ENCODE results near the gene TRO. TPM values are rescaled to one million over a fixed set of nuclear protein-coding genes. Genes with fewer than 3 reads are reported as not detected.

TRO gene
- total and polyA plus RNA-seq, 2 experiments from 2014 or later = 111 to 140 TPM

DNA sequence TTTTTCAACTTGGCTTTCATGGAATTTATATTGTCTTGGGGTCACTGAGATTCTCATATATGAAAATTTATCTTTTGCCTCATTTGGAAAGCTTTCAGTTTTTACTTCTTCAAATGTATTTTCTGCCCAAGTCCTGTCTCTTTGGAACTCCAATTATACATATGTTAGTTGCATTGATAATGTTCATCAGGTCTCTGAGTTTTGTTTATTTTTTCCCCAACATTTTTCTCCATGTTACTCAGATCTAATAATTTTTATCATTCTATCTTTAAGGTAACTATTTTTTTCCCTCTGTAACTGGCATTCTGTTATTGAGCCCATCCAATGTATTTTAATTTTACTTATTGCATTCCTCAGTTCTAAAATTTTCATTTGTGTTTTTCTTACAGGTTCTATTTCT lies 10.7 kb upstream of the TRO start:
- TF ChIP-seq, protein P1, sequence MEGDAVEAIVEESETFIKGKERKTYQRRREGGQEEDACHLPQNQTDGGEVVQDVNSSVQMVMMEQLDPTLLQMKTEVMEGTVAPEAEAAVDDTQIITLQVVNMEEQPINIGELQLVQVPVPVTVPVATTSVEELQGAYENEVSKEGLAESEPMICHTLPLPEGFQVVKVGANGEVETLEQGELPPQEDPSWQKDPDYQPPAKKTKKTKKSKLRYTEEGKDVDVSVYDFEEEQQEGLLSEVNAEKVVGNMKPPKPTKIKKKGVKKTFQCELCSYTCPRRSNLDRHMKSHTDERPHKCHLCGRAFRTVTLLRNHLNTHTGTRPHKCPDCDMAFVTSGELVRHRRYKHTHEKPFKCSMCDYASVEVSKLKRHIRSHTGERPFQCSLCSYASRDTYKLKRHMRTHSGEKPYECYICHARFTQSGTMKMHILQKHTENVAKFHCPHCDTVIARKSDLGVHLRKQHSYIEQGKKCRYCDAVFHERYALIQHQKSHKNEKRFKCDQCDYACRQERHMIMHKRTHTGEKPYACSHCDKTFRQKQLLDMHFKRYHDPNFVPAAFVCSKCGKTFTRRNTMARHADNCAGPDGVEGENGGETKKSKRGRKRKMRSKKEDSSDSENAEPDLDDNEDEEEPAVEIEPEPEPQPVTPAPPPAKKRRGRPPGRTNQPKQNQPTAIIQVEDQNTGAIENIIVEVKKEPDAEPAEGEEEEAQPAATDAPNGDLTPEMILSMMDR (IDR thresholded peaks at IDR 0.05; ENCODE audit: low read depth, low read length) = no peak
- Histone ChIP-seq H3K4me1 (ENCODE audit: low read depth) (no peaks in the 10 kb centered on the region), H3K9me3 (ENCODE audit: low read depth) (no peaks in the 10 kb centered on the region)

DNA sequence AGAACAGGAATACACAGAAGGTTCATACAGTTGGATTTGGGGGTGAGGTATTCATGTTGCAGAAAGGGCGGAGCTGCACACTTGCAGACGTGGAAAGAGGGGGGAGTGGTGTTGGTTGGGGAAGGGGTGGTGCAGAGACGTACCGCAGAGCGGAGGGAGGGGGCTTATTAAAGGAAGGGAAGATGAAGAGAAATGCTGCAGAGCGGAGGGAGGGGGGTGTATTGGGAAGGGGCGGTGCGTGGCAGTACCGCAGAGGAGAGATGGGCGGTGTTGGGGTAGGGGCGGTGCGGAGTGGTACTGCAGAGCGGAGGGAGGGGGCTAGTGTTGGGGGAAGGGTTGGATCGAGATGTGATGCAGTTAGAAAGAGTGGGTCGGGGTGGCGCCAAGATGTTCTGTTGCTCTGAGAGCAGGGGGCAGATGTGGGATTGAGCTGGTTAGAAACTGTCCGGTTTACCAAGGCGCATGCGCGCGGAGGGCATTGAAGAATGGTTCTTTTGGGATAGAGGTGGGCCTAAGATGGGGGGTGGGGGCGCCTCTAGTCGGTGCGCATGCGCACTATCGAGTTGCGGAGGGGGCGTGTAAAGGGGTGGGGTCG lies 900 bp downstream of the TRO start:
- peaks cover 3% of the 10 kb centered on the region for H3K36me3 ChIP-seq
- H3K27me3 ChIP-seq = no peaks in the 10 kb centered on the region
- H3K4me1 ChIP-seq (ENCODE audit: low read depth) = no peaks in the 10 kb centered on the region
- peak overlapping the region; percentile 34 for H3K27ac ChIP-seq
- H3K4me3 ChIP-seq = peak overlapping the region; percentile 78
- H3K9me3 ChIP-seq (ENCODE audit: low read depth) = no peaks in the 10 kb centered on the region
- DNase-seq (ENCODE audit: low read depth in 1 of 2, low spot score in 1 of 2) = peak; percentile 75 to 88
- TF ChIP-seq, protein P1 (IDR thresholded peaks at IDR 0.05; ENCODE audit: low read depth, low read length) = no peak

More for the DNA sequence above, 10.7 kb upstream of the TRO start:
- Histone ChIP-seq H3K4me3 (no peak overlapping the region), H3K27me3 (no peaks in the 10 kb centered on the region), H3K36me3 (no peaks in the 10 kb centered on the region), H3K27ac (no peak overlapping the region)
- no peak for DNase-seq (ENCODE audit: low read depth in 1 of 2, low spot score in 1 of 2)

- H3K4me1 ChIP-seq (ENCODE audit: low read depth) = no peaks in the 10 kb centered on the region
- DNase-seq (ENCODE audit: low read depth in 1 of 2, low spot score in 1 of 2) = no peak
- no peaks in the 10 kb centered on the region for H3K27me3 ChIP-seq
- H3K27ac ChIP-seq = no peak overlapping the region
- H3K36me3 ChIP-seq = peaks cover 3% of the 10 kb centered on the region
- H3K4me3 ChIP-seq = no peak overlapping the region
- no peaks in the 10 kb centered on the region for H3K9me3 ChIP-seq (ENCODE audit: low read depth)
- TF ChIP-seq, protein P1 (IDR thresholded peaks at IDR 0.05; ENCODE audit: low read depth, low read length) = no peak
Measured at GRCh38 chrX:54922547-54922946, 1.9 kb downstream of the TRO start.

GRCh38 chrX:54923376-54923775 lies 2.8 kb downstream of the TRO start:
- Histone ChIP-seq H3K4me1 (ENCODE audit: low read depth) (no peaks in the 10 kb centered on the region), H3K9me3 (ENCODE audit: low read depth) (no peaks in the 10 kb centered on the region), H3K36me3 (peaks cover 3% of the 10 kb centered on the region), H3K27ac (no peak overlapping the region), H3K27me3 (no peaks in the 10 kb centered on the region), H3K4me3 (no peak overlapping the region)
- TF ChIP-seq, protein P1 (IDR thresholded peaks at IDR 0.05; ENCODE audit: low read depth, low read length) = no peak
- DNase-seq (ENCODE audit: low read depth in 1 of 2, low spot score in 1 of 2) = no peak

GRCh38 chrX:54926978-54927377 lies 6.4 kb downstream of the TRO start:
- no peak overlapping the region for H3K4me3 ChIP-seq
- TF ChIP-seq, protein P1 (IDR thresholded peaks at IDR 0.05; ENCODE audit: low read depth, low read length) = no peak
- no peaks in the 10 kb centered on the region for H3K4me1 ChIP-seq (ENCODE audit: low read depth)
- no peak for DNase-seq (ENCODE audit: low read depth in 1 of 2, low spot score in 1 of 2)
- no peaks in the 10 kb centered on the region for H3K27me3 ChIP-seq
- no peaks in the 10 kb centered on the region for H3K9me3 ChIP-seq (ENCODE audit: low read depth)
- H3K36me3 ChIP-seq = peaks cover 3% of the 10 kb centered on the region
- no peak overlapping the region for H3K27ac ChIP-seq

Measured in cardiac muscle cell (in vitro differentiated cells and primary cell).